Hepatocyte (in vitro differentiated cells): Measurements from ENCODE around the gene GGTA1. TPM values are rescaled to one million over a fixed set of nuclear protein-coding genes. Genes with fewer than 3 reads are reported as not detected.
"Not testable (repeated sequence)": the region's sequence is repeated elsewhere in the genome, so short reads cannot be mapped to it uniquely, and the experiment has no call there.

Experiments used
- DNase-seq: peaks from one replicate; pipeline ENCODE4 v3.0.0-alpha.2; 2016; ENCODE audit warnings: low spot score
- H2AFZ ChIP-seq: fragments of 200-600 bp; sonication (generic); 2 replicates; pipeline ENCODE4 v1.6.0; 2016; ENCODE audit warnings: antibody characterized with exemption, mild to moderate bottlenecking
- H3K27ac ChIP-seq: fragments of 200-600 bp; sonication (generic); 2 replicates; pipeline ENCODE4 v1.5.1; 2016; ENCODE audit warnings: mild to moderate bottlenecking
- H3K27me3 ChIP-seq: fragments of 200-600 bp; sonication (generic); 2 replicates; pipeline ENCODE4 v1.6.1; 2016
- H3K36me3 ChIP-seq: fragments of 200-600 bp; sonication (generic); replicated peaks from 2 replicates; pipeline ENCODE4 v1.5.1; 2016; ENCODE audit warnings: low read depth; ENCODE audit not compliant: insufficient read depth
- H3K4me1 ChIP-seq: fragments of 200-600 bp; sonication (generic); 2 replicates; pipeline ENCODE4 v1.5.1; 2016; ENCODE audit warnings: mild to moderate bottlenecking, moderate library complexity; ENCODE audit not compliant: insufficient read depth
- H3K4me2 ChIP-seq: fragments of 200-600 bp; sonication (generic); 2 replicates; pipeline ENCODE4 v1.6.0; 2016
- H3K4me3 ChIP-seq: fragments of 200-600 bp; sonication (generic); 2 replicates; pipeline ENCODE4 v1.5.1; 2016; ENCODE audit warnings: mild to moderate bottlenecking
- H3K79me2 ChIP-seq: fragments of 200-600 bp; sonication (generic); 2 replicates; pipeline ENCODE4 v1.6.0; 2017; ENCODE audit warnings: mild to moderate bottlenecking
- H3K9me2 ChIP-seq: fragments of 200-600 bp; sonication (generic); replicated peaks from 2 replicates; pipeline ENCODE4 v1.6.0; 2017; ENCODE audit warnings: mild to moderate bottlenecking; ENCODE audit not compliant: insufficient read depth
- H3K9me3 ChIP-seq: fragments of 200-600 bp; sonication (generic); 2 replicates; pipeline ENCODE4 v1.5.1; 2016; ENCODE audit warnings: low read depth, mild to moderate bottlenecking
- H4K20me1 ChIP-seq: fragments of 200-600 bp; sonication (generic); 2 replicates; pipeline ENCODE4 v1.6.0; 2016; ENCODE audit warnings: mild to moderate bottlenecking; ENCODE audit not compliant: insufficient read depth, poor library complexity, severe bottlenecking
- CTCF ChIP-seq: fragments of 200-600 bp; sonication (generic); IDR thresholded peaks from 2 replicates; pipeline ENCODE4 v1.5.1; 2016; ENCODE audit warnings: antibody characterized with exemption, mild to moderate bottlenecking; ENCODE audit not compliant: poor library complexity
- EZH2 ChIP-seq: fragments of 200-600 bp; sonication (generic); IDR thresholded peaks from 2 replicates; pipeline ENCODE4 v1.6.1; 2016; ENCODE audit warnings: antibody characterized with exemption, mild to moderate bottlenecking, borderline replicate concordance
- EZH2phosphoT487 ChIP-seq: fragments of 200-600 bp; sonication (generic); IDR thresholded peaks from one replicate; pipeline ENCODE4 v1.6.1; 2018; ENCODE audit warnings: antibody characterized with exemption, mild to moderate bottlenecking, low read depth, moderate library complexity; ENCODE audit not compliant: unreplicated experiment, severe bottlenecking
- WGBS: methylation state at CpG from one replicate; pipeline ENCODE4 v1.1.6; 2016; ENCODE audit warnings: low lambda C conversion rate; ENCODE audit errors: missing lambda C conversion rate; 5-methylcytosine and 5-hydroxymethylcytosine counted together
- polyA plus RNA-seq: library from polyadenylated mRNA; unstranded; fragments of >200 nt; fragmentation: Nextera tagmentation; extraction: Ambion mirVana; gene quantifications from 2 replicates; pipeline ENCODE4 v1.2.1, GENCODE V29; 2016
- total RNA-seq: library from RNA; depleted of rRNA; stranded (reverse); fragments of >200 nt; gene quantifications from 2 replicates; pipeline ENCODE4 v1.2.3, GENCODE V29; 2014

GGTA1 gene
- total and polyA plus RNA-seq, 2 experiments from 2014 or later, result 0.07 to 0.77 TPM

DNA sequence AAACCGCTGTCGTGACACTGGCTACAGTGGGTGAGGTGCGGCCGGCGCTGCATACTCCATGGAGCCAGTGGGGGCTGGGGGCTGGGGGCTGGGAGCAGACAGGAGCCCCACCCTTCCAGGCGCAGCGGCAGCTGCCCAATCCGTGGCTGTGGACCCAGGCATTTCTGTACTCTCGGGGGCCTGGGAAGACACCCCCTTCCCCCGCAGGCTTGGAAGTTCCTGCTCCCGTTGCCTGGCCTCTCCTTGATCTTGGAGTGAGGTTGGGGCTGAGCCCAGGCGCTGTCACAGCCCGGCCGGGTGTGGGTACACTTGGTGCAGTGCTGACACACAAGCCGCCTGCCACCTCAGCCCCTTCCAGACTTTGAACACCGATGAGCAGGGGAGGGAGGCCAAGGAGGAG is 27.7 kb upstream of the GGTA1 start:
- Histone ChIP-seq H3K4me3 (no peak overlapping the region), H3K36me3 (no peaks in the 10 kb centered on the region), H3K27me3 (no peaks in the 10 kb centered on the region), H3K9me3 (no peaks in the 10 kb centered on the region), H2AFZ (no peak overlapping the region), H3K9me2 (no peaks in the 10 kb centered on the region), H3K79me2 (no peaks in the 10 kb centered on the region), H4K20me1 (no peaks in the 10 kb centered on the region), H3K27ac (no peak overlapping the region), H3K4me1 (no peaks in the 10 kb centered on the region), H3K4me2 (no peak overlapping the region)
- TF ChIP-seq EZH2, result no peak
- TF ChIP-seq EZH2phosphoT487, result no peak
- TF ChIP-seq CTCF, result no peak
- no peak for DNase-seq
- WGBS, result 92% methylated on average over 15 of the region's 16 CpGs

GRCh38 chr9:121519688-121520087 is 20.0 kb upstream of the GGTA1 start:
- not testable (repeated sequence) for H3K4me2 ChIP-seq, H2AFZ ChIP-seq, H3K27me3 ChIP-seq, DNase-seq, H4K20me1 ChIP-seq, H3K4me1 ChIP-seq, H3K4me3 ChIP-seq, H3K79me2 ChIP-seq, H3K27ac ChIP-seq, H3K36me3 ChIP-seq, H3K9me3 ChIP-seq, H3K9me2 ChIP-seq
- 89% methylated on average over 2 of the region's 2 CpGs for WGBS

DNA sequence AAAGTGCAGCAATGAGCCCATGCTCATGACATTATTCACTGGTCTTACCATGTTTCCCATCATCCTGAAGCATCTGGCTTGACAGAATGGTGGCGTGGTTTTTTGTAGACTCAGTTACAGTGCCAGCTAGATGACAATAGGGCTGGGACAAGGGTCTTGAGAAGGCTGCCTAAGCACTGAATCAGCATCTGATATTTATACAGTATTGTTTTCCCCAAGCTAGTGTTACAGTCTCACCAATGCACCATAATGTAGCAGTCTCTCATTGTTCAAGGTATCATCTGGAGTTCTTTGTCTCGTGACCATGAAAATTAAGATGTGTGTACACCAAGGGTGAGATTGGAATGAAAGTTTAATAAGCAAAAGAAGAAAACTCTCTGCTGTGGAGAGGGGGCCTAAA is 19.0 kb upstream of the GGTA1 start:
- 100% methylated on average over 2 of the region's 2 CpGs for WGBS
- no peak overlapping the region for H3K4me2 ChIP-seq
- H3K36me3 ChIP-seq, result no peaks in the 10 kb centered on the region
- no peaks in the 10 kb centered on the region for H4K20me1 ChIP-seq
- no peak for TF ChIP-seq EZH2phosphoT487
- TF ChIP-seq EZH2, result no peak
- TF ChIP-seq CTCF, result no peak
- no peaks in the 10 kb centered on the region for H3K9me2 ChIP-seq
- no peak for DNase-seq
- no peaks in the 10 kb centered on the region for H3K4me1 ChIP-seq
- H3K27me3 ChIP-seq, result no peaks in the 10 kb centered on the region
- H3K79me2 ChIP-seq, result no peaks in the 10 kb centered on the region
- H3K4me3 ChIP-seq, result no peak overlapping the region
- H3K27ac ChIP-seq, result no peak overlapping the region
- no peaks in the 10 kb centered on the region for H3K9me3 ChIP-seq
- H2AFZ ChIP-seq, result no peak overlapping the region

DNA sequence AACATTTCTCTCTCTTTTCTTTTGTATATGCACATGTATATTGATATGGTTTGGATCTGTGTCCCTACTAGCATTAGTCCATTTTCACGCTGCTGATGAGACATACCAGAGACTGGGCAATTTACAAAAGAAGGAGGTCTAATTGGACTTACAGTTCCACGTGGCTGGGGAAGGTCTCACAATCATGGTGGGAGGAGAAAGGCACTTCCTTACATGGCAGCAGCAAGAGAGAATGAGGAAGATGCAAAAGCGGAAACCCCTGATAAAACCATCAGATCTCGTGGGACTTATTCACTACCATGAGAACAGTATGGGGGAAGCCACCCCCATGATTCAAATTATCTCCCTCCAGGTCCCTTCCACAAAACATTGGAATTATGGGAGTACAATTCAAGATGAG is 13.5 kb upstream of the GGTA1 start:
- not testable (repeated sequence) for H3K4me1 ChIP-seq, H3K27me3 ChIP-seq, H2AFZ ChIP-seq, H3K4me3 ChIP-seq, H3K36me3 ChIP-seq, H3K9me2 ChIP-seq, H3K79me2 ChIP-seq, H3K4me2 ChIP-seq, H4K20me1 ChIP-seq, H3K9me3 ChIP-seq, H3K27ac ChIP-seq, DNase-seq
- 89% methylated on average over 4 of the region's 4 CpGs for WGBS
